ENCODE data around the gene LPCAT3.

The LPCAT3 gene

GRCh38 chr12:7018350-7019042, at the start of gene LPCAT3:
Gene LPCAT3 (minus strand): TSS chr12:7018476. CDS start chr12:7018424, 52 bp downstream.
- DNase-seq = peak; percentile 98 to 99
- Histone ChIP-seq H3K4me1 (peaks cover 0 to 31% (median 17%) of the 10 kb centered on the region in 4 donors), H3K27me3 (no peaks in the 10 kb centered on the region), H3K4me3 (peak within 1 kb of the TSS; percentile 66 to 86), H3K36me3 (peaks cover 0 to 10% (median 0%) of the 10 kb centered on the region in 3 donors), H3K27ac (peak within 1 kb of the TSS; percentile 84 to 97), H3K9me3 (no peaks in the 10 kb centered on the region)
- intact Hi-C loops (cut with DNase I; ENCODE audit: low total_unique reads) = loop anchor here (5.0 kb wide), 2 partner anchors 46 to 89 kb away; partner anchors contain the start of genes C1RL, EMG1 and PHB2
- TF ChIP-seq, protein P1, sequence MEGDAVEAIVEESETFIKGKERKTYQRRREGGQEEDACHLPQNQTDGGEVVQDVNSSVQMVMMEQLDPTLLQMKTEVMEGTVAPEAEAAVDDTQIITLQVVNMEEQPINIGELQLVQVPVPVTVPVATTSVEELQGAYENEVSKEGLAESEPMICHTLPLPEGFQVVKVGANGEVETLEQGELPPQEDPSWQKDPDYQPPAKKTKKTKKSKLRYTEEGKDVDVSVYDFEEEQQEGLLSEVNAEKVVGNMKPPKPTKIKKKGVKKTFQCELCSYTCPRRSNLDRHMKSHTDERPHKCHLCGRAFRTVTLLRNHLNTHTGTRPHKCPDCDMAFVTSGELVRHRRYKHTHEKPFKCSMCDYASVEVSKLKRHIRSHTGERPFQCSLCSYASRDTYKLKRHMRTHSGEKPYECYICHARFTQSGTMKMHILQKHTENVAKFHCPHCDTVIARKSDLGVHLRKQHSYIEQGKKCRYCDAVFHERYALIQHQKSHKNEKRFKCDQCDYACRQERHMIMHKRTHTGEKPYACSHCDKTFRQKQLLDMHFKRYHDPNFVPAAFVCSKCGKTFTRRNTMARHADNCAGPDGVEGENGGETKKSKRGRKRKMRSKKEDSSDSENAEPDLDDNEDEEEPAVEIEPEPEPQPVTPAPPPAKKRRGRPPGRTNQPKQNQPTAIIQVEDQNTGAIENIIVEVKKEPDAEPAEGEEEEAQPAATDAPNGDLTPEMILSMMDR (IDR thresholded peaks at IDR 0.05) = peak; percentile 85 to 93

DNA sequence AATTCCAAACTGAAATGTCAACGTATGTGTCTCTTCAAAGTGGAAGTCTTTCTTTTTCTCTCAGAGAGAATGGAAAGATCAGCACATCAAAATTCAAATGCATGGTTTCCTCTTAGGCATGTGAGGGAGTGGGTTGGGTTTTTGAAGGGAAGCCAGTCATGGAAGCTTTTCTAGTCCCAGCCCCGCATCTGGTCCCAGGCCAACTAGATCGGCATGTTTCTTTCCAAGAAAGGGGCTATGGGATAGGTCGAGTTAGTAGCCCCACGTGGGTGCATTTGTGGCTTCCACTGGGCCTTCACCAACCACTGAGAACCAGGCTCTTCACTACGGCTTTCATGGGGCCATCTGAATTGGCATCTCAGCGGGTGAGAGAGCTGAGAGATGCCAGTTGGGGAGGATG, 48.8 kb upstream of the LPCAT3 start:
- no peak overlapping the region for H3K27ac ChIP-seq
- intact Hi-C loops (cut with DNase I; ENCODE audit: low total_unique reads) = no loop called here
- H3K36me3 ChIP-seq = peaks cover 9 to 40% (median 39%) of the 10 kb centered on the region in 3 donors
- no peaks in the 10 kb centered on the region for H3K9me3 ChIP-seq
- no peak overlapping the region for H3K4me3 ChIP-seq
- DNase-seq = no peak
- TF ChIP-seq, protein P1 (IDR thresholded peaks at IDR 0.05) = no peak
- peaks cover 0 to 19% (median 0%) of the 10 kb centered on the region in 4 donors for H3K4me1 ChIP-seq
- no peaks in the 10 kb centered on the region for H3K27me3 ChIP-seq

GRCh38 chr12:7066596-7066995, 48.3 kb upstream of the LPCAT3 start:
- Histone ChIP-seq H3K27ac (no peak overlapping the region), H3K9me3 (no peaks in the 10 kb centered on the region), H3K36me3 (peaks cover 9 to 40% (median 39%) of the 10 kb centered on the region in 3 donors)

DNA sequence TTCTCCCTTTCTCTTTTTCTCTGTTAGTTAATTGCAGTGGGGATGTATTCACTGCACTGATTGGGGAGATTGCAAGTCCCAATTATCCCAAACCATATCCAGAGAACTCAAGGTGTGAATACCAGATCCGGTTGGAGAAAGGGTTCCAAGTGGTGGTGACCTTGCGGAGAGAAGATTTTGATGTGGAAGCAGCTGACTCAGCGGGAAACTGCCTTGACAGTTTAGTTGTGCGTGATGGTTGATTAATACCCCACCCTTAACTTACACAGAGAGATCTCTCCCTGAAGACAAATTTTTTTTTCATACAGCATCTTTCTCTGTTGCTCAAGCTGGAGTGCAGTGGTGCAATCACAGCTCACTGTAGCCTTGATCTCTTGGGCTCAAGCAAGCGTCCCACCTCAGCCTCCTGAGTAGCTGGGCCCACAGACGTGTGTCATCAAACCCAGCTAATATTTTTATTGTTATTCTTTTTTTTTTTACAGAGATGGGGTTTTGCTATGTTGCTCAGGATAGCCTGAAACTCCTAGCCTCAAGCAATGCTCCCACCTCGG, 46.9 kb upstream of the LPCAT3 start:
- intact Hi-C loops (cut with DNase I; ENCODE audit: low total_unique reads) = no loop called here
- TF ChIP-seq, protein P1 (IDR thresholded peaks at IDR 0.05) = no peak

More at GRCh38 chr12:7066596-7066995, 48.3 kb upstream of the LPCAT3 start:
- no peak for DNase-seq
- Histone ChIP-seq H3K27me3 (no peaks in the 10 kb centered on the region), H3K4me3 (no peak overlapping the region), H3K4me1 (peaks cover 0 to 24% (median 1%) of the 10 kb centered on the region in 4 donors)
- intact Hi-C loops (cut with DNase I; ENCODE audit: low total_unique reads) = no loop called here
- TF ChIP-seq, protein P1 (IDR thresholded peaks at IDR 0.05) = no peak

DNA sequence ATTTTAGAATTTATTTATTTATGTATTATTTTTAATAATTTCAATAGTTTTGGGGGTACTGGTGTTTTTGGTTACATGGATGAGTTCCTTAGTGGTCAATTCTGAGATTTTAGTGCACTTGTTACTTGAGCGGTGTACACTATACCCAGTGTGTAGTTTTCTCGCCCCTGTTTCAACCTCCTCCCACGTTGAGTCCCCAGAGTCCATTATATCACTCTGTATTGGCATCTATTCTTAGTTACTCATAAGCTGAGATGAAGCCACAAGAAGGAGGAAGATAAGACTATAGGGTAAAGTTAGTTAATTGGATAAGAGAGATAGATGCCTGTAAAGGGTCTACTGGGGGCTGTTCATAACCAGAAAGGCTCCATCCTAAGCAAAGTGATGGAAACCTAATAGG, 46.2 kb upstream of the LPCAT3 start:
- Histone ChIP-seq H3K4me3 (no peak overlapping the region), H3K36me3 (peaks cover 9 to 27% (median 25%) of the 10 kb centered on the region in 3 donors), H3K27me3 (no peaks in the 10 kb centered on the region), H3K4me1 (peaks cover 0 to 42% (median 10%) of the 10 kb centered on the region in 4 donors), H3K9me3 (no peaks in the 10 kb centered on the region), H3K27ac (no peak overlapping the region)
- intact Hi-C loops (cut with DNase I; ENCODE audit: low total_unique reads) = loop anchor here (5.0 kb wide), 1 partner anchor 48 kb away; no protein-coding TSS in a partner anchor
- DNase-seq = no peak
- TF ChIP-seq, protein P1 (IDR thresholded peaks at IDR 0.05) = no peak

More for the DNA sequence above, 46.9 kb upstream of the LPCAT3 start:
- H3K4me3 ChIP-seq = no peak overlapping the region
- peaks cover 0 to 35% (median 5%) of the 10 kb centered on the region in 4 donors for H3K4me1 ChIP-seq
- no peaks in the 10 kb centered on the region for H3K27me3 ChIP-seq
- H3K27ac ChIP-seq = no peak overlapping the region
- peaks cover 9 to 34% (median 31%) of the 10 kb centered on the region in 3 donors for H3K36me3 ChIP-seq
- no peak for DNase-seq
- no peaks in the 10 kb centered on the region for H3K9me3 ChIP-seq

All from tibial artery (tissue), 4 donors.